Skeletal muscle tissue (tissue), 4 donors: ENCODE results near the gene CCDC85B. TPM values are rescaled to one million over a fixed set of nuclear protein-coding genes. Genes with fewer than 3 reads are reported as not detected.

Source experiments
- H3K27ac ChIP-seq: one replicate; pipeline ENCODE4 v1.7.0; 2013; ENCODE audit warnings: mild to moderate bottlenecking, low read depth, low read length, inconsistent platforms
- H3K27me3 ChIP-seq, 3 donors: one replicate each; pipeline ENCODE4 v1.7.0; 2013; ENCODE audit warnings: low read length in 3 of 3; ENCODE audit not compliant: control insufficient read depth in 3 of 3, insufficient read depth in 3 of 3
- H3K36me3 ChIP-seq, 3 donors: one replicate each; pipeline ENCODE4 v1.7.0; 2013; ENCODE audit warnings: low read length in 3 of 3; ENCODE audit not compliant: control insufficient read depth in 3 of 3, insufficient read depth in 3 of 3
- H3K4me1 ChIP-seq, 3 donors: one replicate each; pipeline ENCODE4 v1.7.0; 2013; ENCODE audit warnings: low read length in 3 of 3, mild to moderate bottlenecking in 3 of 3; ENCODE audit not compliant: control insufficient read depth in 3 of 3, insufficient read depth in 3 of 3
- H3K4me3 ChIP-seq, 3 donors: one replicate each; pipeline ENCODE4 v1.7.0; 2013; ENCODE audit warnings: low read length in 3 of 3
- H3K9ac ChIP-seq, 3 donors: one replicate each; pipeline ENCODE4 v1.7.0; 2013; ENCODE audit warnings: low read length in 3 of 3, mild to moderate bottlenecking in 3 of 3, moderate library complexity in 2 of 3, low read depth in 1 of 3
- H3K9me3 ChIP-seq, 3 donors: one replicate each; pipeline ENCODE4 v1.7.0; 2013; ENCODE audit warnings: low read length in 3 of 3; ENCODE audit not compliant: control insufficient read depth in 3 of 3
- total RNA-seq: library from RNA; depleted of rRNA; stranded (reverse); fragments of >200 nt; gene quantifications from one replicate; pipeline ENCODE4 v1.2.3, GENCODE V29; 2014
- donor health status: Osteomylitis.

The CCDC85B gene
- total RNA-seq, 1 donor from 2014 or later = 12.0 TPM

- peaks cover 0 to 3% (median 0%) of the 10 kb centered on the region in 3 donors for H3K4me1 ChIP-seq
- no peaks in the 10 kb centered on the region for H3K27me3 ChIP-seq
- no peaks in the 10 kb centered on the region for H3K9me3 ChIP-seq
- H3K27ac ChIP-seq = no peak within 1 kb of the TSS
- H3K4me3 ChIP-seq = no peak within 1 kb of the TSS
- H3K9ac ChIP-seq = peak within 1 kb of the TSS in 1 of 3 donors; percentile 6
- peaks cover 14 to 21% (median 16%) of the 10 kb centered on the region in 3 donors for H3K36me3 ChIP-seq
Observed at GRCh38 chr11:65879617-65880016, 10.9 kb upstream of the CCDC85B start, which contains the start of gene CTSW. Gene CTSW, plus strand, starts transcription at chr11:65879837. Its CDS starts 18 bp downstream, at chr11:65879855.

- Histone ChIP-seq H3K9ac (no peak overlapping the region), H3K4me3 (no peak overlapping the region), H3K27me3 (no peaks in the 10 kb centered on the region), H3K9me3 (no peaks in the 10 kb centered on the region), H3K36me3 (peaks cover 17 to 23% (median 19%) of the 10 kb centered on the region in 3 donors), H3K27ac (no peak overlapping the region), H3K4me1 (peaks cover 3 to 6% (median 4%) of the 10 kb centered on the region in 3 donors)
Observed at GRCh38 chr11:65880027-65880426, 10.4 kb upstream of the CCDC85B start.

GRCh38 chr11:65880844-65881421 lies 9.5 kb upstream of the CCDC85B start:
- H3K9ac ChIP-seq = peak overlapping the region in 1 of 3 donors; percentile 6
- no peaks in the 10 kb centered on the region for H3K27me3 ChIP-seq
- no peak overlapping the region for H3K27ac ChIP-seq
- H3K4me3 ChIP-seq = no peak overlapping the region
- peaks cover 25 to 31% (median 27%) of the 10 kb centered on the region in 3 donors for H3K36me3 ChIP-seq
- H3K9me3 ChIP-seq = no peaks in the 10 kb centered on the region
- H3K4me1 ChIP-seq = peaks cover 3 to 9% (median 5%) of the 10 kb centered on the region in 3 donors

GRCh38 chr11:65882120-65883057 lies 8.1 kb upstream of the CCDC85B start:
- no peak overlapping the region for H3K9ac ChIP-seq
- H3K9me3 ChIP-seq = no peaks in the 10 kb centered on the region
- no peak overlapping the region for H3K4me3 ChIP-seq
- no peaks in the 10 kb centered on the region for H3K27me3 ChIP-seq
- peaks cover 6 to 15% (median 13%) of the 10 kb centered on the region in 3 donors for H3K4me1 ChIP-seq
- H3K27ac ChIP-seq = no peak overlapping the region
- peaks cover 33 to 42% (median 34%) of the 10 kb centered on the region in 3 donors for H3K36me3 ChIP-seq

- H3K9me3 ChIP-seq = no peaks in the 10 kb centered on the region
- no peak overlapping the region for H3K9ac ChIP-seq
- H3K4me3 ChIP-seq = no peak overlapping the region
- H3K27ac ChIP-seq = no peak overlapping the region
- H3K36me3 ChIP-seq = peaks cover 33 to 42% (median 34%) of the 10 kb centered on the region in 3 donors
- H3K4me1 ChIP-seq = peaks cover 12 to 22% (median 21%) of the 10 kb centered on the region in 3 donors
- H3K27me3 ChIP-seq = no peaks in the 10 kb centered on the region
Observed at GRCh38 chr11:65883058-65883761, 7.3 kb upstream of the CCDC85B start.

GRCh38 chr11:65883786-65884715 lies 6.4 kb upstream of the CCDC85B start:
- H3K4me1 ChIP-seq = peaks cover 17 to 27% (median 27%) of the 10 kb centered on the region in 3 donors
- no peaks in the 10 kb centered on the region for H3K9me3 ChIP-seq
- H3K9ac ChIP-seq = peak overlapping the region in 1 of 3 donors; percentile 45
- no peak overlapping the region for H3K27ac ChIP-seq
- H3K27me3 ChIP-seq = no peaks in the 10 kb centered on the region
- peaks cover 33 to 42% (median 34%) of the 10 kb centered on the region in 3 donors for H3K36me3 ChIP-seq
- no peak overlapping the region for H3K4me3 ChIP-seq

GRCh38 chr11:65884716-65885092 lies 5.8 kb upstream of the CCDC85B start:
- no peaks in the 10 kb centered on the region for H3K9me3 ChIP-seq
- H3K36me3 ChIP-seq = peaks cover 33 to 42% (median 34%) of the 10 kb centered on the region in 3 donors
- H3K27me3 ChIP-seq = no peaks in the 10 kb centered on the region
- H3K4me3 ChIP-seq = no peak overlapping the region
- peak overlapping the region in 1 of 3 donors; percentile 40 for H3K9ac ChIP-seq
- peaks cover 23 to 34% (median 34%) of the 10 kb centered on the region in 3 donors for H3K4me1 ChIP-seq
- no peak overlapping the region for H3K27ac ChIP-seq

- no peaks in the 10 kb centered on the region for H3K9me3 ChIP-seq
- peak overlapping the region in 1 of 3 donors; percentile 25 for H3K9ac ChIP-seq
- no peak overlapping the region for H3K4me3 ChIP-seq
- H3K27me3 ChIP-seq = no peaks in the 10 kb centered on the region
- peaks cover 33 to 42% (median 34%) of the 10 kb centered on the region in 3 donors for H3K36me3 ChIP-seq
- peaks cover 28 to 39% (median 39%) of the 10 kb centered on the region in 3 donors for H3K4me1 ChIP-seq
- H3K27ac ChIP-seq = no peak overlapping the region
Observed at GRCh38 chr11:65885231-65885630, 5.2 kb upstream of the CCDC85B start.
